Adrenal gland (tissue), 5 donors: ENCODE data around the gene YWHAE.
"Not testable (repeated sequence)": the region's sequence is repeated elsewhere in the genome, so short reads cannot be mapped to it uniquely, and the experiment has no call there.

ENCODE experiments used
- POLR2A ChIP-seq, 2 donors: fragments of 450-650 bp; IDR thresholded peaks; one replicate each; pipeline ENCODE4 v1.6.1; 2017; ENCODE audit warnings: antibody characterized with exemption in 2 of 2, mild to moderate bottlenecking in 2 of 2, moderate library complexity in 1 of 2
- TF ChIP-seq, protein P1 (sequence below), 6 experiments: fragments of 450-650 bp in 4 of 6; fragments of 200-600 bp in 2 of 6; sonication (generic) in 1 of 6; IDR thresholded peaks; 1 replicate in 5 of 6; 2 replicates in 1 of 6; pipeline versions ENCODE4 v1.5.1 to v1.8.0; 2016 to 2021; ENCODE audit warnings: antibody characterized with exemption in 6 of 6, mild to moderate bottlenecking in 2 of 6, moderate library complexity in 1 of 6
- donor health status: DM: no; HTN: no; CAD: no.

DNA sequence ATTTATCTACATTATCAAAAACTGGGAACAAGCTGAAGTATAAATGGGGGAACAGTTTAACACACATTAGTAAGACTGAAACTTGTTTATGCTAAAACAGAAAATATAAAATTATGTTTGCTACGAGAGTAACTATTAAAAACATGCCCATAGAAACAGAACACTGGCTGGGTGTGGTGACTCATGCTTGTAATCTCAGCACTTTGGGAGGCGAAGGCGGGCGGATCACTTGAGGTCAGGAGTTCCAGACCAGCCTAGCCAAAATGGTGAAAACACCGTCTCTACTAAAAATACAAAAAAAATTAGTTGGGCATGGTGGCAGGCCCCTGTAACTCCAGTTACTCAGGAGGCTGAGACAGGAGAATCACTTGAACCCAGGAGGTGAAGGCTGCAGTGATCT lies 39.7 kb downstream of the YWHAE start:
- TF ChIP-seq, protein P1, sequence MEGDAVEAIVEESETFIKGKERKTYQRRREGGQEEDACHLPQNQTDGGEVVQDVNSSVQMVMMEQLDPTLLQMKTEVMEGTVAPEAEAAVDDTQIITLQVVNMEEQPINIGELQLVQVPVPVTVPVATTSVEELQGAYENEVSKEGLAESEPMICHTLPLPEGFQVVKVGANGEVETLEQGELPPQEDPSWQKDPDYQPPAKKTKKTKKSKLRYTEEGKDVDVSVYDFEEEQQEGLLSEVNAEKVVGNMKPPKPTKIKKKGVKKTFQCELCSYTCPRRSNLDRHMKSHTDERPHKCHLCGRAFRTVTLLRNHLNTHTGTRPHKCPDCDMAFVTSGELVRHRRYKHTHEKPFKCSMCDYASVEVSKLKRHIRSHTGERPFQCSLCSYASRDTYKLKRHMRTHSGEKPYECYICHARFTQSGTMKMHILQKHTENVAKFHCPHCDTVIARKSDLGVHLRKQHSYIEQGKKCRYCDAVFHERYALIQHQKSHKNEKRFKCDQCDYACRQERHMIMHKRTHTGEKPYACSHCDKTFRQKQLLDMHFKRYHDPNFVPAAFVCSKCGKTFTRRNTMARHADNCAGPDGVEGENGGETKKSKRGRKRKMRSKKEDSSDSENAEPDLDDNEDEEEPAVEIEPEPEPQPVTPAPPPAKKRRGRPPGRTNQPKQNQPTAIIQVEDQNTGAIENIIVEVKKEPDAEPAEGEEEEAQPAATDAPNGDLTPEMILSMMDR (IDR thresholded peaks at IDR 0.05) = not testable (repeated sequence)
- not testable (repeated sequence) for TF ChIP-seq POLR2A (IDR thresholded peaks at IDR 0.05)
